GM13976 (cell line): ENCODE measurements around the gene ADAMTS2.

ENCODE experiments used
- DNase-seq: peaks from one replicate; pipeline ENCODE4 v3.0.0; 2012; ENCODE audit warnings: low spot score
- in situ Hi-C: fragments of 300-500 bp; cut with MboI; formaldehyde crosslinking; loops from one replicate; pipeline ENCODE4 v1.12.0; 2022; ENCODE audit warnings: low sequenced_read_pairs, mixed read lengths, inconsistent platforms; ENCODE audit not compliant: unreplicated experiment
- TF ChIP-seq, protein P1 (sequence below): IDR thresholded peaks from 2 replicates; pipeline ENCODE4 v1.5.1; 2012; ENCODE audit warnings: borderline replicate concordance, mild to moderate bottlenecking; ENCODE audit not compliant: insufficient read depth; ENCODE audit errors: extremely low read depth, missing control alignments, control extremely low read depth

The ADAMTS2 gene

GRCh38 chr5:179371681-179372680 lies 26.7 kb upstream of the ADAMTS2 start:
- TF ChIP-seq, protein P1, sequence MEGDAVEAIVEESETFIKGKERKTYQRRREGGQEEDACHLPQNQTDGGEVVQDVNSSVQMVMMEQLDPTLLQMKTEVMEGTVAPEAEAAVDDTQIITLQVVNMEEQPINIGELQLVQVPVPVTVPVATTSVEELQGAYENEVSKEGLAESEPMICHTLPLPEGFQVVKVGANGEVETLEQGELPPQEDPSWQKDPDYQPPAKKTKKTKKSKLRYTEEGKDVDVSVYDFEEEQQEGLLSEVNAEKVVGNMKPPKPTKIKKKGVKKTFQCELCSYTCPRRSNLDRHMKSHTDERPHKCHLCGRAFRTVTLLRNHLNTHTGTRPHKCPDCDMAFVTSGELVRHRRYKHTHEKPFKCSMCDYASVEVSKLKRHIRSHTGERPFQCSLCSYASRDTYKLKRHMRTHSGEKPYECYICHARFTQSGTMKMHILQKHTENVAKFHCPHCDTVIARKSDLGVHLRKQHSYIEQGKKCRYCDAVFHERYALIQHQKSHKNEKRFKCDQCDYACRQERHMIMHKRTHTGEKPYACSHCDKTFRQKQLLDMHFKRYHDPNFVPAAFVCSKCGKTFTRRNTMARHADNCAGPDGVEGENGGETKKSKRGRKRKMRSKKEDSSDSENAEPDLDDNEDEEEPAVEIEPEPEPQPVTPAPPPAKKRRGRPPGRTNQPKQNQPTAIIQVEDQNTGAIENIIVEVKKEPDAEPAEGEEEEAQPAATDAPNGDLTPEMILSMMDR, result no peak
- no peak for DNase-seq
- in situ Hi-C loops, result no loop called here

DNA sequence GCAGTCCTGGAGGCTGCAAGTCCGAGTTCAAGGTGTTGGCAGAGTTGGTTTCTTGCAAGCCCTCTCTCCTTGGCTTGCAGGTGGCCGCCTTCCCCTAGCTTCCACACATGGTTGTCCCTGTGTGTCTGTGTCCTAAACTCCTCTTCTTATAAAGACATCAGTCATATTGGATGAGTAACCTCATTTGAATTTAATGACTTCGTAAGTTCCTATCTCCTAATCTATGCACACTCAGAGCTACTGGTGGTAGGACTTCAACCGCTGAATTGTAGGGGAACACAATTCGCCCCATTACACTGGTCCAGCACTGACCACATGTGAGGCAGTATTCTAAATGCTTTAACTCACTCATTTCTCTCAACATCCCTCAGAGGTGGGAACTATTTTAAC lies 25.9 kb upstream of the ADAMTS2 start:
- in situ Hi-C loops, result no loop called here
- TF ChIP-seq, protein P1, result no peak
- no peak for DNase-seq

GRCh38 chr5:179370490-179371120 lies 25.3 kb upstream of the ADAMTS2 start:
- DNase-seq, result no peak
- in situ Hi-C loops, result no loop called here

DNA sequence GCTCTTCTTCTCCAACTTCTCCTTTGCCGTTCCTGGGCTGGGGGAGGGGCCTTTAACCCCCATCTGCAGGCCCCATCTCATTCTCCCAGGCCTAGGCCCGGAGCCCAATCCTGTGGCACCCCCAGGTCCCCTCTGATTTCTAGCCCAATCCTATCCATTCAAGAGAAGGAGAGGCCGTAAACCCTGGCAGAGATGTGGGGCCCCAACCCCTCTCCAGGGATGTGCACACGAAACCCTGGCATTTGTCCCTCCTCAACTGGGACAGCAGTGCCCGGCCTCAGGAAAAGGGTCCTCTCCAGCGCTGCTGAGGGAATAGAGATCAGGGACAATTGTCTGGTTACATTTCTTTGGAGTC lies 24.2 kb upstream of the ADAMTS2 start:
- DNase-seq, result no peak
- TF ChIP-seq, protein P1, result no peak
- in situ Hi-C loops, result no loop called here

More at GRCh38 chr5:179370490-179371120, 25.3 kb upstream of the ADAMTS2 start:
- TF ChIP-seq, protein P1, result no peak

GRCh38 chr5:179368806-179369529 lies 23.7 kb upstream of the ADAMTS2 start:
- in situ Hi-C loops, result no loop called here
- DNase-seq, result no peak
- TF ChIP-seq, protein P1, result no peak

DNA sequence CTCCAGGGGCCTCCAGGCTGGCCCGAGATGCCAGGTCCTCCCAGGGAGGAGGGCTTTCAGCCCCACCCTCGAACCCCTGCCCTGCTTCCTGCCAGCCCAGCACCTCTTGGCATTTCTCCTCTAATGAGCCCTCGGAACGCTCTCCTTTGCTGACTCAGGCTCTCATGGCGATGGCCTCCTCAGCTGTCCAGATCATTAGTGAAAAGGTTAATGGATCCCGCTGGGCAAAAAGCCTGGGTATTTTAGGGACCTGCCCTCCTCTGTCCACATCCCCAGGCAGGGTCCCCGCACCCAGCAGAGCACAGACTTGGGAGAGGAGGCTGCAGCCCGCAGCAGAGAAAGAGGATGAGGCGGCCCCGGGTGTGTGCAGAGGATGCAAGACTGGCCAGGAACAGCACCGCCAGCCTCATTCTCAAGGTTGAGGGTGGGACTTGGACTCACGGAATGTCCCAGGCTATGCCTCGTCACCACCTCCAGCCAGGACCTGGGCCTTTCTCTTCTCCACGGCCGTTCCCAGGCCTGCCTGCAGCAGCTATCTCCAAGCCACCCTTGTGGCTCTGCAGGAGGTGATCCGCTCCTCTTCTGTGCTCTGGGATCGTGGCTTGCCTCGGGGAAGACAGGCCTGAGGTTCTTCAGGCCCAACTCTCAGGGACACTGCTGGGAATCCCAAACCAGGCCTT lies 23.0 kb upstream of the ADAMTS2 start:
- TF ChIP-seq, protein P1, result no peak
- DNase-seq, result no peak
- in situ Hi-C loops, result no loop called here
